ENCODE data around the gene ELF4. TPM values are rescaled to one million over a fixed set of nuclear protein-coding genes. Genes with fewer than 3 reads are reported as not detected.

The ELF4 gene
- total and polyA plus RNA-seq, 9 donors: 9.3 to 25.6 (median 20.2) TPM

GRCh38 chrX:130108647-130109428, 1.5 kb downstream of the ELF4 start:
- 42 to 45% (median 43%) methylated on average over 8 to 9 of the region's 9 CpGs for WGBS, 3 donors
- H3K4me1 ChIP-seq (ENCODE audit: insufficient read depth): peaks cover 2% of the 10 kb centered on the region
- no peaks in the 10 kb centered on the region for H3K27me3 ChIP-seq
- peak overlapping the region in 1 of 2 donors; percentile 93 for H3K27ac ChIP-seq
- H3K4me3 ChIP-seq: peak overlapping the region; percentile 52
- no peaks in the 10 kb centered on the region for H3K9me3 ChIP-seq
- intact Hi-C loops (cut with DNase I): no loop called here
- no peak for DNase-seq
- TF ChIP-seq POLR2A (IDR thresholded peaks at IDR 0.05) (no peak), EP300 (IDR thresholded peaks at IDR 0.05) (no peak)
- TF ChIP-seq, protein P1, sequence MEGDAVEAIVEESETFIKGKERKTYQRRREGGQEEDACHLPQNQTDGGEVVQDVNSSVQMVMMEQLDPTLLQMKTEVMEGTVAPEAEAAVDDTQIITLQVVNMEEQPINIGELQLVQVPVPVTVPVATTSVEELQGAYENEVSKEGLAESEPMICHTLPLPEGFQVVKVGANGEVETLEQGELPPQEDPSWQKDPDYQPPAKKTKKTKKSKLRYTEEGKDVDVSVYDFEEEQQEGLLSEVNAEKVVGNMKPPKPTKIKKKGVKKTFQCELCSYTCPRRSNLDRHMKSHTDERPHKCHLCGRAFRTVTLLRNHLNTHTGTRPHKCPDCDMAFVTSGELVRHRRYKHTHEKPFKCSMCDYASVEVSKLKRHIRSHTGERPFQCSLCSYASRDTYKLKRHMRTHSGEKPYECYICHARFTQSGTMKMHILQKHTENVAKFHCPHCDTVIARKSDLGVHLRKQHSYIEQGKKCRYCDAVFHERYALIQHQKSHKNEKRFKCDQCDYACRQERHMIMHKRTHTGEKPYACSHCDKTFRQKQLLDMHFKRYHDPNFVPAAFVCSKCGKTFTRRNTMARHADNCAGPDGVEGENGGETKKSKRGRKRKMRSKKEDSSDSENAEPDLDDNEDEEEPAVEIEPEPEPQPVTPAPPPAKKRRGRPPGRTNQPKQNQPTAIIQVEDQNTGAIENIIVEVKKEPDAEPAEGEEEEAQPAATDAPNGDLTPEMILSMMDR (IDR thresholded peaks at IDR 0.05): no peak
- H3K36me3 ChIP-seq: no peaks in the 10 kb centered on the region

GRCh38 chrX:130106071-130106470, 4.2 kb downstream of the ELF4 start:
- peak; percentile 60 to 77 (median 69) for DNase-seq
- H3K4me3 ChIP-seq: no peak overlapping the region
- peaks cover 5% of the 10 kb centered on the region for H3K4me1 ChIP-seq (ENCODE audit: insufficient read depth)
- intact Hi-C loops (cut with DNase I): no loop called here
- TF ChIP-seq EP300 (IDR thresholded peaks at IDR 0.05) (no peak), POLR2A (IDR thresholded peaks at IDR 0.05) (no peak)
- TF ChIP-seq, protein P1 (IDR thresholded peaks at IDR 0.05): no peak
- H3K27ac ChIP-seq: peak overlapping the region in 1 of 2 donors; percentile 49
- H3K27me3 ChIP-seq: no peaks in the 10 kb centered on the region
- no peaks in the 10 kb centered on the region for H3K9me3 ChIP-seq
- H3K36me3 ChIP-seq: no peaks in the 10 kb centered on the region
- 34 to 42% (median 36%) methylated on average over 10 of the region's 10 CpGs for WGBS, 3 donors

DNA sequence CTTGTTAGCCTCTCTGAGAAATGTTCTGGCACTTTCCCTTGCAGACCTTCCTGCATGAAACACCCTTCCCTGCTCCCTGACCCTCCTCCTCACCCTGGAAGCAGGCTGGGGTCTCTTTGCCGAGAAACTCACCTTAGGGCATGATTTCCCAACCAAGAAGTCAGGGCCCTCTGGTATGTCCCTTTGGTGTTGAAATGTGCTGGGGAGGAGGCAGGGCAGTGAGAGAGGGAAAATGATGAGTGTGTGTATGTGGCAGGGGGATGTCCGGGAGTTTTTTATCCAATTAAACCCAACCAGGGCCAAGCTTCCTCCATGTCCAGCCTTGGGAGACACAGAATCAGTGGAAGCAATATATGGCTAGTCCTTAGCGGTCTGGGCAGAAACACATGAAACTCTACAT, 5.1 kb downstream of the ELF4 start:
- DNase-seq: no peak
- Histone ChIP-seq H3K4me1 (ENCODE audit: insufficient read depth) (peaks cover 5% of the 10 kb centered on the region), H3K27me3 (no peaks in the 10 kb centered on the region), H3K36me3 (no peaks in the 10 kb centered on the region), H3K9me3 (no peaks in the 10 kb centered on the region), H3K4me3 (no peak overlapping the region), H3K27ac (peak overlapping the region in 1 of 2 donors; percentile 49)
- intact Hi-C loops (cut with DNase I): no loop called here
- 62 to 68% (median 65%) methylated on average over 3 of the region's 3 CpGs for whole genome bisulfite sequencing, 3 donors
- TF ChIP-seq, protein P1 (IDR thresholded peaks at IDR 0.05): no peak
- no peak for TF ChIP-seq POLR2A (IDR thresholded peaks at IDR 0.05)

GRCh38 chrX:130103605-130104004, 6.7 kb downstream of the ELF4 start:
- peaks cover 5% of the 10 kb centered on the region for H3K4me1 ChIP-seq (ENCODE audit: insufficient read depth)
- TF ChIP-seq EP300 (IDR thresholded peaks at IDR 0.05) (no peak), POLR2A (IDR thresholded peaks at IDR 0.05) (no peak)
- TF ChIP-seq, protein P1 (IDR thresholded peaks at IDR 0.05): no peak
- H3K9me3 ChIP-seq: no peaks in the 10 kb centered on the region
- H3K36me3 ChIP-seq: no peaks in the 10 kb centered on the region
- H3K27me3 ChIP-seq: no peaks in the 10 kb centered on the region
- no peak overlapping the region for H3K4me3 ChIP-seq
- intact Hi-C loops (cut with DNase I): no loop called here
- WGBS, 3 donors: 66 to 78% (median 74%) methylated on average over 3 of the region's 3 CpGs
- H3K27ac ChIP-seq: no peak overlapping the region
- no peak for DNase-seq

All from ovary (tissue), 9 donors.